Measurements from ENCODE around the gene COA1. TPM values are rescaled to one million over a fixed set of nuclear protein-coding genes. Genes with fewer than 3 reads are reported as not detected.
A peak's percentile ranks its signal among the peaks of the same experiment; 100 is the strongest.

The COA1 gene
- total RNA-seq, 4 donors from 2014 or later, result 20.5 to 59.1 (median 42.3) TPM

GRCh38 chr7:43639858-43640491 lies 89.3 kb downstream of the COA1 start:
- DNase-seq, result no peak
- H3K27ac ChIP-seq, result peak overlapping the region; percentile 56 to 81 (median 77)
- intact Hi-C loops (cut with DNase I), result loop anchor here (10.0 kb wide), 1 partner anchor 55 kb away; the partner anchor contains the start of gene STK17A
- H3K27me3 ChIP-seq, result no peaks in the 10 kb centered on the region
- TF ChIP-seq POLR2A (IDR thresholded peaks at IDR 0.05), result no peak
- TF ChIP-seq CTCF (IDR thresholded peaks at IDR 0.05), result no peak
- no peaks in the 10 kb centered on the region for H3K9me3 ChIP-seq
- peaks cover 0 to 60% (median 41%) of the 10 kb centered on the region in 3 donors for H3K4me1 ChIP-seq
- WGBS, 2 donors, result 30 to 31% methylated on average over 6 of the region's 6 CpGs
- H3K36me3 ChIP-seq, result peaks cover 0 to 70% (median 0%) of the 10 kb centered on the region in 3 donors
- H3K4me3 ChIP-seq, result no peak overlapping the region

DNA sequence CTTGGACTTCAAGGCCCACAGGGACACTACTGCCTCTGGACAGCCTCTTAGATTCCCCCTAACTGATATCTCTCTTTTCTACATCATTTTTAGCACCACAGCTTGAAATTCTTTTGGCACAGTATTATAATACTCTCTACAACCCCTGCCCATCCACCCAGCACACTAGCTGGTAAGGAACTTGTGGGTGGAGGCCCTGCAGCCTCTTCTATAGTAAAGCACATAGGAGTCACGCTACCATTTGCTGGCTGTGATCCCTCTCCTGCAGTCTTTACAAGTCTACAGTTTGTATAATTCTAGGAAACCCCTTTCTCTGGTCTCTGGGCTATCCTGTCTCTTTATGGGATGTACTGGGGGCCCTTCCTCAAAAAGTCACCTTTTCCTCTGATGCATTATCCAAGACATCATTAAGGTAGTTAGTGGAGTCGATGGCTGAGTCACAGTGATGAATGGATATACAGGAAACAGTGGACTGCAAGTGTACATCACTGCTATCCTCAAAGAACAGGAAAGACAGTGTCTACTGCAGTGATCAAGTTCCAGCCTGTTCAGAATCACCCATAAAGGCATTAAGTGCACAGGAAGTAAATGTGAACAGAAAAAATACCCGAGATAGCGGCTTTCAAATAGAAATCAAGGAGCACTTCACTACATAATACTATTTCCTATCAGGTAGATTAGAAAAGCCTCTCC lies 92.1 kb downstream of the COA1 start:
- Histone ChIP-seq H3K4me3 (no peak overlapping the region), H3K27me3 (no peaks in the 10 kb centered on the region), H3K27ac (peak overlapping the region; percentile 63 to 81 (median 76)), H3K4me1 (peaks cover 0 to 59% (median 41%) of the 10 kb centered on the region in 3 donors), H3K36me3 (peaks cover 5 to 69% (median 6%) of the 10 kb centered on the region in 3 donors), H3K9me3 (no peaks in the 10 kb centered on the region)
- intact Hi-C loops (cut with DNase I), result no loop called here
- TF ChIP-seq POLR2A (IDR thresholded peaks at IDR 0.05) (no peak), CTCF (IDR thresholded peaks at IDR 0.05) (no peak)
- DNase-seq, result no peak
- 33 to 60% methylated on average over 4 of the region's 4 CpGs for WGBS, 2 donors

GRCh38 chr7:43636093-43636492 lies 93.2 kb downstream of the COA1 start:
- H3K4me1 ChIP-seq, result peaks cover 0 to 59% (median 41%) of the 10 kb centered on the region in 3 donors

DNA sequence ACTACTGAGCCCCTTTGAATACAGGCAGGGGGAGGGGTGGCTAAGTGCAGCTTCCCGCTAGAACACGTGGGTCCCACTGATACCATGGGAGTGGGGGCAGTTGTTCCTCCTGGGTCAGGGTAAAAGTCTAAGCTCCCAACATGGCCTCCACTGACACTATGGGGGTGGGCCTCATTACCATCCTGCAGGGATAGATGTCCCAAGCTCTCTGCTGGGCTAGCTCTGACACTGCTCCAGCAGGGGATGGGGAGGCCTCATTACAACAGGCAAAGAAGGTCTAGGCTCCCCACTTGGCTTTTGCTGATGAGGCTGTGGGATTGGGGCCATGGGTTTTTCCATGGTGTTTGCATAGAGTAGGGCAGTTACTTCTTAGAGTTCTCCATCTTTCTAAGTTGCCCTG lies 94.9 kb downstream of the COA1 start:
- intact Hi-C loops (cut with DNase I), result no loop called here
- DNase-seq, result no peak
- no peaks in the 10 kb centered on the region for H3K9me3 ChIP-seq
- WGBS, 2 donors, result 100% methylated on average over 2 of the region's 2 CpGs; no CpG with 5 or more reads in 1 of the 2 donors
- H3K4me1 ChIP-seq, result peaks cover 0 to 47% (median 25%) of the 10 kb centered on the region in 3 donors
- TF ChIP-seq CTCF (IDR thresholded peaks at IDR 0.05) (no peak), POLR2A (IDR thresholded peaks at IDR 0.05) (no peak)
- H3K36me3 ChIP-seq, result peaks cover 6 to 69% (median 13%) of the 10 kb centered on the region in 3 donors
- no peak overlapping the region for H3K27ac ChIP-seq
- H3K27me3 ChIP-seq, result no peaks in the 10 kb centered on the region
- no peak overlapping the region for H3K4me3 ChIP-seq

More at GRCh38 chr7:43636093-43636492, 93.2 kb downstream of the COA1 start:
- peaks cover 6 to 73% (median 13%) of the 10 kb centered on the region in 3 donors for H3K36me3 ChIP-seq
- no peak for DNase-seq
- H3K4me3 ChIP-seq, result no peak overlapping the region
- H3K27ac ChIP-seq, result peak overlapping the region; percentile 63 to 81 (median 76)
- intact Hi-C loops (cut with DNase I), result no loop called here
- no peaks in the 10 kb centered on the region for H3K27me3 ChIP-seq
- no peaks in the 10 kb centered on the region for H3K9me3 ChIP-seq
- no peak for TF ChIP-seq POLR2A (IDR thresholded peaks at IDR 0.05)
- no peak for TF ChIP-seq CTCF (IDR thresholded peaks at IDR 0.05)
- WGBS, 2 donors, result 35 to 50% methylated on average over 6 of the region's 6 CpGs

- Histone ChIP-seq H3K36me3 (peaks cover 6 to 76% (median 13%) of the 10 kb centered on the region in 3 donors), H3K4me3 (no peak overlapping the region), H3K9me3 (no peaks in the 10 kb centered on the region), H3K27me3 (no peaks in the 10 kb centered on the region), H3K4me1 (peaks cover 0 to 30% (median 15%) of the 10 kb centered on the region in 3 donors), H3K27ac (no peak overlapping the region)
- DNase-seq, result no peak
- TF ChIP-seq CTCF (IDR thresholded peaks at IDR 0.05) (no peak), POLR2A (IDR thresholded peaks at IDR 0.05) (no peak)
- intact Hi-C loops (cut with DNase I), result no loop called here
- 93 to 100% methylated on average over 4 of the region's 4 CpGs for WGBS, 2 donors
Measured at GRCh38 chr7:43632746-43633145, 96.6 kb downstream of the COA1 start.

All from esophagus squamous epithelium (tissue), 5 donors.